ENCODE results near the gene BRD4.

- TF ChIP-seq CTCF (IDR thresholded peaks at IDR 0.05): no peak
- no peak for TF ChIP-seq POLR2A (IDR thresholded peaks at IDR 0.05)
These were observed 79.8 kb downstream of the BRD4 start for GRCh38 chr19:15252398-15253018.
